Prostate gland (tissue), 2 donors: ENCODE data around the gene NEK2.

Source experiments
- CTCF ChIP-seq, 4 experiments: fragments of 200-600 bp in 2 of 4; fragments of 450-650 bp in 2 of 4; sonication (generic) in 2 of 4; IDR thresholded peaks; 1 replicate in 3 of 4; 2 replicates in 1 of 4; pipeline ENCODE4 v1.5.1; 2016 to 2019; ENCODE audit warnings: antibody characterized with exemption in 4 of 4, mild to moderate bottlenecking in 2 of 4, moderate library complexity in 2 of 4
- POLR2A ChIP-seq: fragments of 450-650 bp; IDR thresholded peaks from one replicate; pipeline ENCODE4 v1.6.1; 2016; ENCODE audit warnings: antibody characterized with exemption, mild to moderate bottlenecking

DNA sequence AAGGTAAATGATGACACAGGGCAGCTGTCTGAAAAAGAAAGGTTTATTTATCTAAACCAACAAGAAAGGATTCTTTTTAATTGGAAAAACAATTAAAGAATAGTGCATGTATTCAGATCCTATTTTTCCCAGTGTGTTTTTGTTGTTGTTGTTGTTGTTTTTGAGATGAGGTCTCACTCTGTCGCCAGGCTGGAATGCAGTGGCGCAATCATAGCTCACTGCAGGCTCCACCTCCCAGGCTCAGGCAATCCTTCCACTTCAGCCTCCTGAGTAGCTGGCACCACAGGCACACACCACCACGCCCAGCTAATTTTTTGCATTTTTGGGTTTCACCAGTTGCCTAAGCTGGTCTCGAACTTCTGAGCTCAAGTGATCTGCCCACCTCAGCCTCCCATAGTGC is 22.1 kb downstream of the NEK2 start:
- no peak for TF ChIP-seq CTCF (IDR thresholded peaks at IDR 0.05)
- no peak for TF ChIP-seq POLR2A
